Myocyte (in vitro differentiated cells): ENCODE data around the gene C16orf92. TPM values are rescaled to one million over a fixed set of nuclear protein-coding genes. Genes with fewer than 3 reads are reported as not detected.
A peak's percentile ranks its signal among the peaks of the same experiment; 100 is the strongest.
"Not testable (repeated sequence)": the region's sequence is repeated elsewhere in the genome, so short reads cannot be mapped to it uniquely, and the experiment has no call there.

ENCODE experiments used
- DNase-seq: peaks from one replicate; pipeline ENCODE4 v3.0.0-alpha.2; 2012; ENCODE audit warnings: low read depth
- total RNA-seq: library from RNA; depleted of rRNA; stranded (reverse); fragments of >200 nt; gene quantifications from 2 replicates; pipeline ENCODE4 v1.2.3, GENCODE V29; 2014

The C16orf92 gene
- total RNA-seq, 1 donor from 2014 or later, result not detected

DNA sequence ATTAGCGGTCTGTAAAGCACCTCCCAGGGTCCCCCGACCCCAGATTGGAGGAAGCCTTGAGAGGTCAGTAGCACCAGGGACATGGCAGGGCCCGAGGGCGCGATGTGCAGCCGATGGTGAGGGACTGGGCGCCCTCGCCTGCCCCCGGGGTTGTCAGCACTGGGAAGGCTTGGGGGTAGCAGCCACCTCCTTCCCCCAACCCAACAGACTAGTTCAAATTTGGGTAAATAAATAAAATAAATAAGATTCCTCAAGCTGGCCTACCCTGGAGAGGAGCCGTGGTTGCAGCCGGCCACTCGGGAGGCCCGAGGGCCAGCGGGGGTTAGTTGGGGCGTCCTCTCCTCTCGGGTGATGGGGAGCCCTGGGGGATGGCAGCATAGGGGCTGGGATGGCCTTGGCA lies 1.5 kb downstream of the C16orf92 start:
- DNase-seq, result no peak

DNA sequence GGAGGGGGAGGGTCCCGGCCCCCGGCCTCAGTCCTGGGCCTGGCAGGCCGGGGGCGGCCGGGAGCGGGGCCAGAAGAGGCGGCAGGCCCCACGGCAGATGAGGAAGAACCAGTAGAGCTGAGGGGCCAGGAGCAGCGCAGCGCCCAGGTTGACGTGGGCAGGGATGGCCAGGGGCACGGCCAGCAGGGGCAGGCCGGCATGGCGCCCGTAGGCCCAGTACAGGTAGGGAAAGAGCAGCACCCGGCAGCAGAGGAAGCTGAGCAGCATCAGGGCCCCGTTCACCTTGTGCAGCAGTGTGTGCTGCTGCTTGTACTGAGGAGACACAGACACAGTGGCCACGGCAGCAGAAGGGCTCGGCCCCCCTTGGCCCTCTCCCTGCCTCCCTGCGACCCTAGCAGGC lies 2.2 kb downstream of the C16orf92 start:
- no peak for DNase-seq

DNA sequence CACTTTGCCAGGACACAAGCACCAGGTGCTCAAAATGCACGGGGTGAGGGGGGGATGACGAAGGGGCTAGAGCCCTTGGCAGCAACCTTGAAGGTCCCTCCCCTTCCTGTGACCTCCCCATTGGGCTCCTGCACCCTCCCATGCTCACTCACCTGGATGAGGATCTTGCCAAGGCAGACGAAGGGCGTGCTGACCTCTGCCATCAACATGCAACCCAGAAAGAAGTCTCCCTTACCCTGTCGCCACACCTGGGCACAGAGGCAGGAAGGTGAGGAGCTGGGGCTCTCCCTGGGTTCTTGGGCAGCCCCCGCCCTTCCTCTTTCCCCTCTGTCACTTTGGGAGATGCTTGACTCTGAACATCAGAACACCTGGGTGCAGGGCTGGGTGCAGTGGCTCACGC lies 2.6 kb downstream of the C16orf92 start:
- DNase-seq, result no peak

DNA sequence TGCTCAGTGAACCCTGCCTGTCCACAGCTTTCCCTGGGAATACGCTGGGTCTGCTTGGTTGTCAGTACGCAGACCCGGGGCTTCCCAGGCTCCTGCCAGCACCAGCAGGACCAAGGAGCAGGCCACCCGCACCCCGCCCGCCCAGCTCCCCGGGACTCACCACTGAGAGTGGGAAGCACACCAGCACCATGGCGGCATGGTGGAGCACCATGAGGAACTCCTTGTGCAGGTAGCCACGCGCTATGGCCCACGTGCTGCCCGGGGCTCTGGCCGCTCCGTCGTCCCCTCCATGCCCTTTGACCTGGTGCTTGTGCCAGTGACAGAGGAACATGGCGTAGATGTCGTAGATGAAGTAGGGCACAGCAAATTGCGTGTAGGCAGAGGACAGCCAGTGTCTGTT lies 3.5 kb downstream of the C16orf92 start:
- no peak for DNase-seq

DNA sequence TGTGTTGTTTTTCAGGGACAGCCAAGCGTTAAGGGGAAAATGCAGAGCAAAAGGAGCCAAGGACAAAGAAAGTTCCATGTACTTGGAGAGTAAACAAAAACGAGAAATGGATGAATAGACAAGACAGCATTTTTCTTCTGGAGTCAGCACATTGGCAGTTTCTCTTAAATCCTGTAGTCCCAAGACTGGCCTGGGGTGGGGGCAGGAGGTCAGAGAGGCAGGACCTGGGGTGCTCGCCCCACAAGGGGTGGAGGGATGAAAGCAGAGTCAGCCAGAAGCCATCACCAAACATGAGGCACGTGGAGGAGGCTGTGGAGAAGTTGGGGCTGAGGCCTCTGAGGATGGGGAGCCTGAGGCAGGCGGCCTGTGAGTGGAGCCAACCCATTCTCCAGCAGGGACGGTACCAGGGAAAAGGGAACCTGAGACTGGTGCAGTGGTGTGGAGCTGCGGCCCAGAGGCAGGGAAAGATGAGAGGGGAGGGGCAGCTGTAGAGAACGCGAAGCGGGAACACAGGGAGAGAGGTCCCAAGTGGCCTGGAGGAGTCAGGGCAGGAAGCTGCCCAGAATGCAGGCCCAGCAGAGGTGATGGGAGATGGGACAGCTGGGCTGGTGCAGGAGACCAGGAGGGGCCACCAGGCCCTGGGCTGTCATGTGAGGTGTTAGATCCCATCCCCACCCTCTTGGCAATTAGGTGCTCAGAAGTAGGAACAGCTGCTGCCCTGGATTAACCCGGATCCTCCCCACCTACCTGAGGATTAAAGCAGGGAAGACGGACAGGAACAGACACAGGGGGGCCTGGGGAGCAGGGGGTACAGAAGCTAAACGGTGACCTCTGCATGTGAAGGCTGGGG lies 4.8 kb downstream of the C16orf92 start:
- DNase-seq, result peak; percentile 15

DNA sequence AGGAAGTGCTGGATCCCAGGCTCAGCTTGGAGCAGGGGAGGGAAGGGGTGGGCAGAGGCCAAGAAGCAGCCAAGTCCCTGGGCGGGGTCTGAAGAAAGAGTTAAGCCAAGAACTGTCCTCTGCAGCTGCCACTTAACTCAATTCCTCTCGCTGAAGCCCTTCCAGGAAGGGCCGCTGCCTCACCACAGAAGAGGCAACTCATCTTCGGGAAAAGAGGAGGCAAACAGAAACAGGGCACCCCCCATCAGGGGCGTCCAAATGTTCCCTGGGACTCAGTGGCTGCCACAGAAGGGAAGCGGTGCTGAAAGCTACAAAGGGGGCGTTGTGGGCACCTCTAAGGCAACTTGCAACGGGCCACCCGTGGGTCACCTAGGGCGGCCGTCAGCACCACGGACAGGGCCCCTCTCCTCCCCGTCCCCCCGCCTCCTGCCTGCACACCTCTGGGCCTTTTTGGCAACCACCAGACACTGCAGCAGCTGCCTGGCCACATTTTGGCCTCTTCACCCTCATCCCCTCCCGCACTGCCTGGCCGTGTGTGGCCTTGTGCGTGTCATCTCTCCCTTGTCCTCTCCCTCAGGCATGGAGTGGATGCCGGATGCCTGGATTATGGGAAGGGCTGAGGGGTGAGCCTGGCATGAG lies 5.6 kb downstream of the C16orf92 start:
- peak; percentile 83 for DNase-seq

DNA sequence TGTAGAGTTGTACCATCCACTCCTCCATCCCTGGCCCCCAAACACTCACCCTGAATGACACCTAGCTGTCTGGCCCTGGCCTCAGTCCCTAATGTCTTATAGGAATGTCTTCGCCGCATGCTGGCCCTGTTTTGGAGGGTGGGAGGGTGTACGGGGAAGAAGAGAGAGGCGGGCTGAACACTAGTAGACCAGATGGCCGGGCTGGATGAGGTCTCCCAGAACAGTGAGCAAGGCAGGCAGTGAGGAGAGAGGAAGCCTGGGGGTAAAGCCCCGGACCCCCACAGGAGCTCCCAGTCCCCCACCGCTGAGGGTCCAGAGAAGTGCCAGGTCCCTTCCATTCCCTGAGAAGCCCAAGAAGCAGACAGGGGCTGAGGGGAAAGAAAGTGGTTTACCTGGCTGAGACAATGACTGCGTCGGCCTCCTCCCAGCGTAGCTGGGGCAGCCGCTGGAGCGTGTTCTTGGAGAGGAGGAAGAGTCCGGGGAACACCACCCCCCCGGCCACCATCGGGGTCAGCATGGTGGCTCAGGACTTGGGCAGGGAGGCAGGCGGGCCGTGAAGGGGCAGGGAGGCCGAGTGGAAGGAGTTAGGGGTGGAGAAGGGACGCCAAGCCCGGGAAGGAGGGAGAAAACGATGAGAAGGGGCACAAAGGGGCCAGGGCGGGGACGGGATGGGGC lies 7.2 kb downstream of the C16orf92 start:
- no peak for DNase-seq

DNA sequence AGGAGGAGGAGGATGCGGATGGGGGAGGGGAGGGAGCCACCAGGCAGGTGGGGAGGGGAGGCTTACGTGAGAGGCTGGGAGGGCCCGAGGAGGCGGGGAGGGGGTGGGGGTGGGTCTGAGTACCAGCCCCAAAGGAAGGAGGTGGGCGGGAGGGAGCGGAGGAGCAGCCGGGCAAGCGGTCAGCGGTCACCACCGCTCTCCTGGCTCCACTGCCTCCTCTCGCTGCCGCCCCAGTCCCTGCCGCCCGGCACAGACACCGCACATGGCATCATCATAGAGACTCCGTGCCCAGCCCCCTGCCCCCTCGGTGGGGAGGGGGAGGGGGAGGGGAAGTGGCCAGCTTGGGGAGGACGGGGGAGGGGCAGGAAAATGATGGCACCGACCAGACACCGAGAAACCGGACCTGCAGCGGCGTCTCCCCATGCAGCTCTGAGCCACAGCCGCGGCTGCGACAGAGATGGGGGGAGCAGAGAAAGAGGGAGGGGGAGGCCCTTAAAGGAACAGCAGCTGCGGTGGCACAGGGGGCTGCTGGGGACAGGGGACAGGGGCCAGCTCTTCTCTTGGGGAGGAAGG lies 7.9 kb downstream of the C16orf92 start, which contains the start of gene TLCD3B:
Gene TLCD3B, minus strand, starts transcription at position 431 of the 573 bp plus-strand sequence. CDS start 744 bp downstream, outside the sequence.
- DNase-seq, result no peak

DNA sequence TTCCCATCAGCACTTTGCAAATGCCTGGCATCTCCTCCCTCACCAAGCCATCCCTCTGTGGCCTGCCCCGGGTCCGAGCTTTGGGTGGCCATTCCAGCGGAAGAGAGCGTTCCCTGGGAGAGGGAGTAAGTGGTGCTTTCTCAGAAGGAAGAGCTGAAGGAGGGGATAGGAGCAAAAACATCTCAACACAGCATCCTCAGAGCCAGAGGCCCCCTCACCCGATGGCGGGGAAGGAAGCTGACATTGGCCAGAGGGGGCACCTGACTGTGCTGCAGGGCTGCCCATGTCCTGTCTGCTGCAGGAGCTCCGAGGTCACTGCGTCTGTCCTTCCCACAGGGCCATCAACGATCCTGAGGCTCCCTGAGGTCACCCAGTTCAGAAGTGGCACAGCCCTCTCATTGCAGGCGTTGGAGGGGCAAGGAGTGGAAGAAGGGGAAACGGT lies 8.5 kb downstream of the C16orf92 start:
- DNase-seq, result no peak

DNA sequence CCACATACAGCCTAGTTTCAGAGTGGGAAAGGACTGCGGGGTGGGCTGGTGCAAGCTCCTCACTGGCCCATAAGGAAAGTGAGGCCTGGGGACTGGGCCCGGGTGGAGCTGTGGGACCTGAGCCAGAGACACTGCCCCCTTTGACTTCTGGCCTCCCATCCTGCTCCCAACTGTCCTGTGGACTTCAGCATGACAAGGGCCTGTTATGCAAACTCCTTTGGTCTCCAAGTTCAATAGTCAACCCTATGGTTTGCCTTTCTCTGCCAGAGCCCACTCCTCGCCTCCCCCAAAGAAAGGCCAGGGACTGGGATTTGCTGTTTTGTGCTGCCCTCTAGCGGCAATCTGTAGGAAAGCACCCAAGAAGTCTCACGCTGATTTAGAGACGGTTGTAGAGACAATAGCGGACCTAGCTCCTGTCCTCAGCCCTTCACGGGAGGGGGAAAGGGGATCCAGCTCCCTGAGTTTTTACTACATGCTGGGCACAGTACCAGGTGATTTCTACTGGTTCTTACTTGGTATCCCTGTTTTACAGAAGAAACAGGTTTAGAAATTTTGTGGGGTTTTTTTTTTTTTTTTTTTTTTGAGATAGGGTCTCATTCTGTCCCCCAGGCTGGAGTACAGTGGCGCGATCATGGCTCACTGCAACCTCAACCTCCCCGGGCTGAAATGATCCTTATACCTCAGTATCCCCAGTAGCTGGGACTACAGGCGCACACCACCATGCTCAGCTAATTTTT lies 9.3 kb downstream of the C16orf92 start:
- peak; percentile 73 for DNase-seq

DNA sequence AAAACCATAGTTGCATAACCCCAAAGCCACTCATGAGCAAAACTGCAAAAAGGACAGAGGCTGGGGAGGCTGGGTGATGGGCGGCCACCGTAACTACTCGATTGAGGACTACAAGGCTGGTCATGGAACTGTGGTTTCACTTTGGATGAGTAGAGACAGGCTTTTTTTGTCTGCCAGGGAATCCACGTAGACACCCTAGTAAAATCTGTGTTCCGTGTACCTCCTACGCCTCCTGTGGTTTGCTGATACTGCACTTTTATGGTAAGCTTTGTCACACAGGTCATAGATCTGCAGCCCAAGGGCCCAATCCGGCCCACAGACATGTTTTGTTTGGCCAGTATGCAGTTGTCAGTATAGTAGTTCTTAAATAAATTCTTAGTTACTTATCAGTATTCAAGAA lies 10.3 kb downstream of the C16orf92 start:
- DNase-seq, result no peak

DNA sequence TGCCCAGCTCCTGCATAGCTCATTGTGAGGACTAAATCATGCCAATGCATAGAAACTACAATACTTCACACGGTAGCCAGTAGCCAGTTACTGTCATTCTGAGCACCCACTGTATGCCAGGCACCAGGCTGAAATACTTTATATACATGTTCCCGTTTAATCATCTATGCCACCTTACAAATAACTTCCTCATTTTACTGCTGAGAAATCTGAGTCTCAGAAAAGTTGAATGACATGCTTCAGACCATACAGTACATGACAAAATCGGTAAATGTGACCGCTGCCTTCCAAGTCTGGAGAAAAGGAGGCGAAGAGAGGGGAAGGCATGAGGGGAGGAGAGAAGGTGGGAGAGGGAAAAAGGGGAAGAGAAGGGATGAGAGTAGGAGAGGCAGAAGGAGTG lies 17.2 kb downstream of the C16orf92 start:
- no peak for DNase-seq

DNA sequence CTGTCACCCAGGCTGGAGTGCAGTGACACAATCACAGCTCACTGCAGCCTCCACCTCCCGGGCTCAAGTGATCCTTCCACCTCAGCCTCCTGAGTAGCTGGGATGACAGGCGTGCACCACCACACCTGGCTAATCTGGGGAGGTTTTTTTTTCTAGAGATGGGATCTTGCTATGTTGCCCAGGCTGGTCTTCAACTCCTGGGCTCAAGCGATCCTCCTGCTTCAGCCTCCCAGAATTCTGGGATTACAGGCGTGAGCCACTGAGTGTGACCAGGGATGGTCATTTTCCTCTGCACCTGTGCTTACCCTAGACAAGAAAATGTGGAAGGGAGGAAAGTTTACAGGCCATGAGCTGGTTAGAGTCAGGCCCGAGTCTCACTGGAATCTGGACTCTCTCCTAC lies 17.7 kb downstream of the C16orf92 start:
- DNase-seq, result not testable (repeated sequence)

DNA sequence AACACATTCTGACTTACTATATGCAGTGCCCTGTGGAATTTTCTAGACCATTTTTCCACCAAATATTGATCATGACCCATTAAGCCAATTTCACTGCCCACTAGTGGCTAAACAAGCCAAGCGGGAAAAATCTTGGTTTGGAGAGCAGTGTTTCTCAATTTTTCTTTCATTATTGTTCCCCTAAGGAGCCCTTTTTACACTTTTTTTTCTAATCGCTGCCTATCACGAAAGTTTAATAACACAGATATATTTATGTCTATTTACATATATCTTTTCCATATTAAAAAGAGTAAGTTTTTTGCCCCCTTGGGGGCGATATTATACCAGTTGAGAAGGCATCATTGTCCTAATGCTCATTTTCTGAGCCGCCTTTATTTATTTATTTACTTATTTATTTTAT lies 18.8 kb downstream of the C16orf92 start:
- peak; percentile 58 for DNase-seq

DNA sequence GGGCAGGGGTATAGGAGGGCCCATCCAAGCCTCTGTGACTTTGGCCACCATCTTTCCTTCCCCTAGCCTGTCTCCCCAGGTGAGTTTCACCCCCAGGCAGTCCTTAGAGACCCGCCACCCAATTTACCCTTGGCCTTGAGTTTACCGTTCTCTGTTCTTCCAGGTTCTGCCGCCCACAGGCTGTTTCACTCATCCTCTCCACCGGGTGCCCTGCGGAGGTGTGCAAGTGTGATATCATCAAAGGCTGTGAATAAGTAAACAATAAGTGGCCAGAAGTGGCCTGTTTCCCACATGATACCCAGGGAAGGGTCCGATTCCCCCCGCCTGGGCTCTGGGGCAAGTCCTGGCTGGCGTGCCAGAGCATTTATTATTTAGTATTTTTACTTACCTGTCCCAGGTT lies 23.2 kb downstream of the C16orf92 start:
- no peak for DNase-seq

DNA sequence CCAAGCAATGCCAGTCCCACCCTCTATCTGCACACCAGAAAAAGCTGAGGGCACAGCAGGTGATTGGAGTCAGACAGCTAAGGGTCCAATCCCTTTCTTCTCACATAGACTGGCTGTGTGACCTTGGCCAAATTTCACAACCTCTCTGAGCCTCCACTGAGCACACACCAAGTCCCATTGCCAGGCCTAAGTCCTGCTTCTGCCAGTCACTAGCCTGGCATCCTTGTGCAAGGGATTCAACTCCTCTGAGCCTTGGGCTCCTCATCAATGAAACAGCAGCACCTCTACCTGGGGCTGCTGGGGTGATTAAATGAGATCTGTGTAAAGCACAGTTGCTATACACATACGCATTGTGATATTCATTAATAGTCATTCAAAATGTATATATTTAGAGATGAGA lies 23.6 kb downstream of the C16orf92 start:
- no peak for DNase-seq

DNA sequence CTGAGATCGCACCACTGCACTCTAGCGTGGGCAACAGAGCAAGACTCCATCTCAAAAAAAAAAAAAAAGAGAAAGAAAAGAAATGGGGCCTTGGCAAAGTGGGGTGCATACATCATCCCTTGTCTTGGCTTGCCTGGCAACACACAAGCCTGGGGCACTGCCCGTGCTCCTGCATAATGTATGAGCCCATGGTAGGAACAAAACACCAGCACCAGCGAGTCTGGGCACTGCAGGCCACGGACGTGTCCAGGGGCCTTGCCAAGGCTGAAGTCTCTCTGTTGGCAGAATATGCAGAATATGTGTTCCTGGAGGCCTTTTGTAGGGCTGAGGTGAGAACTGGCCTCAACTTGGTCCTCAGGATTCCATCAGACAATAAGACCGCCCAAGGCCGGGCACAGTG lies 26.9 kb downstream of the C16orf92 start:
- DNase-seq, result no peak

DNA sequence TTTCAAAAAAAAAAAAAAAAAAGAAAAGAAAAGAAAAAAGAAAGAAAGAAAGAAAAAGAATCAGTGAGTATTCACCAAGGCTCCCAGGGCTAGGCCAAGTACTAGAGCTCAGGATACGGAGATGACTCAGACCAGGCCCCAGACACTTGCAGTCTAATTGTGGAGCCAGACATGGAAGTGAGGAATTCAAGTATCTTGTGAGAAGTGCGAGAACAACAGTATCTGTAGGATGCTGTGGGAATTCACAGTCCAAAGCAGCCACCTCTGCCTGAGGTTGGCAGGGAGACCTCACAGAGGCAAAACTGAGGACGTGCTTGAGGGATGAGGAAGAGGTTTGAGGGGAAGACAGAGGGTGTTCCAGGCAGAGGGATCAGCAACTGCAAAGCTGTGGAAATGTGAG lies 28.5 kb downstream of the C16orf92 start:
- DNase-seq, result no peak

DNA sequence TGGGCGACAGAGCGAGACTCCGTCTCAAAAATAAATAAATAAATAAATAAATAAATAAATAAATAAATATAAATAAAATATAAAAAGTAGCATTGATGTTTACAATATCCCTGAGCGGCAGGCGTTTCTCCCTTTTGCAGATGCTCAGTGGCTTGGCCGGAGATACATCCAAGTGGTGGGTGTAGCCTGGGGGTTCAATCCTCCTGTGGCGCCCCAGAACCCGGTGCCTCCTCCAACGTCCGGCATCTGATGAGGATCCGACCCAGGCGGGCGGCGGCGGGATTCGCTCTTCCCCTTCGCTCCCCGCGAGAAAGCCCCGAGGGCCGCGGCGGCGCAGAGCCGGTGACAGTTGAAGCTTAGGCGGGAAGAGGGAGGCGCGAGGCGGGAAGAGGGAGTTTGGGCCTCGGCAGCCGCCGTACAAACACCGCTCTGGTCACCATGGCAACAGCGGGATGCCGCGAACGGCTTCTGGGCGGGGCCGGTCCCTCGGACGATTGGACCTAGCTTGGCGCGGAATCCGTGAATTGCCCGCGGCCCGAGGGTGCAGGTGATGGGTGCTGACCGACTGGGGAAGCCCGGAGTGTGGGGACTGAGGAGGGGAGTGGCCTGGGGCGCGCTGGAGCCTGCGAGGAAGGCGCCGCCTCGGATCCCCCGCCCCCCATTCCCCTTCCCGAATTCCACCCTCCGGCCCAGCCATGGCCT lies 29.8 kb downstream of the C16orf92 start:
- DNase-seq, result peak; percentile 91

DNA sequence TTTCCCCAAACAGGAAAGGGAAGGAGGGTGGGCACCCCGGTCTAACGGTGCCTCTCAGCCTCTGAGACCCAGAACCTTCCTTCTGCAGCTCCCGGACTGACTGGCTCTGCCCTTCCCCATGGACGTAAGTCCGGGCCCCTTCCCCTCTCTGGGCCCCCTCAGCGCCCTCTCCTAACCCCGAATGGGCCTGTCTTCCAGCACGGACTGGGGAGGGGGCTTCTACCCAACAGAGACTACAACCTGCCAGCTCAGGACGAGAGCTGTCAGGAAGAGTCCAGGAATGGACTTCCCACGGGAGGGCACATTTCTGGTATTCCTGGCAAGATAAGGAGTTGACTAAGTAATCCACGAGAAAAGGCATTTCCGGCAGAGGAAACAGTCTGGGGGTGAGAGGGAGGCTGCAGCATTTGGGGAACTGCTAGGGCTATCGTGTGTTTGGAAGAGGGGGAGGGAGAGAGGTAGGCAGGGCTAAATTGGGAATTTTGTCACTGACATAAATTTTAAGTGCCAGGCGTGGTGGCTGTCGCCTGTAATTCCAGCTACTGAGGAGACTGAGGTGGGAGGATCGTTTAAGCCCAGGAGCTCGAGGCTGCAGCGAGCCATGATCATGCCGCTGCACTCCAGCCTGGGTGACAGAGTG lies 30.5 kb downstream of the C16orf92 start:
- no peak for DNase-seq
